ENCODE measurements around the gene MLYCD. TPM values are rescaled to one million over a fixed set of nuclear protein-coding genes. Genes with fewer than 3 reads are reported as not detected.
A peak's percentile ranks its signal among the peaks of the same experiment; 100 is the strongest.

The MLYCD gene
- total and polyA plus RNA-seq, 10 of the 15 experiments (the other 5 are each of a cell fraction or from before 2014, with no cell fraction given), result 0.21 to 3.7 (median 1.7) TPM

DNA sequence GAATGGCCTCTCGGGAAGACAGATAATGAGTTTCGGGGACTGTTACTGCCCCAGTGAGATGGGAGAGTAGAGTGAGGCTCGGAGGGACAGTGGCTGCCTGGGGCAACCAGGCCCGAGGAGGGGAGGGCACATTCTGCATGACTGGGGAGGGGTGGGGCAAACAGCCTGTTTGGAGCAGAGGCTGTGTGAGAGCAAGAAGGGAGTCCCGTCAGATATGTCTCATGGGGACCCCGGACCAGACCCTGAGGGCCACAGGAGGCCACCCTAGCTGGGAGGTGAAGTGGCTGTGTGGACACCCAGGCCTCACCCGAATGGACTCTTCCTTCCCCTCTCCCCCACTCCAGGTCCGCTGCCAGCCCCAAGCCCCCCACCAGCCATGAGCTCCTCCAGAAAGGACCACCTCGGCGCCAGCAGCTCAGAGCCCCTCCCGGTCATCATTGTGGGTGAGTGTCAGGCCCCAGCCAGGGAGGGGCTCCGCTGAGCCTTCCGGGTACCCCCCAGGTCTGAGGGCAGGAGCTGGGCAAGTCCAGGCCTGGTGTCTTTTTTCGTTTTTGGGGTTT, 58.5 kb downstream of the MLYCD start (continued):
- TF ChIP-seq, protein P1, sequence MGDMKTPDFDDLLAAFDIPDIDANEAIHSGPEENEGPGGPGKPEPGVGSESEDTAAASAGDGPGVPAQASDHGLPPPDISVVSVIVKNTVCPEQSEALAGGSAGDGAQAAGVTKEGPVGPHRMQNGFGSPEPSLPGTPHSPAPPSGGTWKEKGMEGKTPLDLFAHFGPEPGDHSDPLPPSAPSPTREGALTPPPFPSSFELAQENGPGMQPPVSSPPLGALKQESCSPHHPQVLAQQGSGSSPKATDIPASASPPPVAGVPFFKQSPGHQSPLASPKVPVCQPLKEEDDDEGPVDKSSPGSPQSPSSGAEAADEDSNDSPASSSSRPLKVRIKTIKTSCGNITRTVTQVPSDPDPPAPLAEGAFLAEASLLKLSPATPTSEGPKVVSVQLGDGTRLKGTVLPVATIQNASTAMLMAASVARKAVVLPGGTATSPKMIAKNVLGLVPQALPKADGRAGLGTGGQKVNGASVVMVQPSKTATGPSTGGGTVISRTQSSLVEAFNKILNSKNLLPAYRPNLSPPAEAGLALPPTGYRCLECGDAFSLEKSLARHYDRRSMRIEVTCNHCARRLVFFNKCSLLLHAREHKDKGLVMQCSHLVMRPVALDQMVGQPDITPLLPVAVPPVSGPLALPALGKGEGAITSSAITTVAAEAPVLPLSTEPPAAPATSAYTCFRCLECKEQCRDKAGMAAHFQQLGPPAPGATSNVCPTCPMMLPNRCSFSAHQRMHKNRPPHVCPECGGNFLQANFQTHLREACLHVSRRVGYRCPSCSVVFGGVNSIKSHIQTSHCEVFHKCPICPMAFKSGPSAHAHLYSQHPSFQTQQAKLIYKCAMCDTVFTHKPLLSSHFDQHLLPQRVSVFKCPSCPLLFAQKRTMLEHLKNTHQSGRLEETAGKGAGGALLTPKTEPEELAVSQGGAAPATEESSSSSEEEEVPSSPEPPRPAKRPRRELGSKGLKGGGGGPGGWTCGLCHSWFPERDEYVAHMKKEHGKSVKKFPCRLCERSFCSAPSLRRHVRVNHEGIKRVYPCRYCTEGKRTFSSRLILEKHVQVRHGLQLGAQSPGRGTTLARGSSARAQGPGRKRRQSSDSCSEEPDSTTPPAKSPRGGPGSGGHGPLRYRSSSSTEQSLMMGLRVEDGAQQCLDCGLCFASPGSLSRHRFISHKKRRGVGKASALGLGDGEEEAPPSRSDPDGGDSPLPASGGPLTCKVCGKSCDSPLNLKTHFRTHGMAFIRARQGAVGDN (IDR thresholded peaks at IDR 0.05), result no peak

DNA sequence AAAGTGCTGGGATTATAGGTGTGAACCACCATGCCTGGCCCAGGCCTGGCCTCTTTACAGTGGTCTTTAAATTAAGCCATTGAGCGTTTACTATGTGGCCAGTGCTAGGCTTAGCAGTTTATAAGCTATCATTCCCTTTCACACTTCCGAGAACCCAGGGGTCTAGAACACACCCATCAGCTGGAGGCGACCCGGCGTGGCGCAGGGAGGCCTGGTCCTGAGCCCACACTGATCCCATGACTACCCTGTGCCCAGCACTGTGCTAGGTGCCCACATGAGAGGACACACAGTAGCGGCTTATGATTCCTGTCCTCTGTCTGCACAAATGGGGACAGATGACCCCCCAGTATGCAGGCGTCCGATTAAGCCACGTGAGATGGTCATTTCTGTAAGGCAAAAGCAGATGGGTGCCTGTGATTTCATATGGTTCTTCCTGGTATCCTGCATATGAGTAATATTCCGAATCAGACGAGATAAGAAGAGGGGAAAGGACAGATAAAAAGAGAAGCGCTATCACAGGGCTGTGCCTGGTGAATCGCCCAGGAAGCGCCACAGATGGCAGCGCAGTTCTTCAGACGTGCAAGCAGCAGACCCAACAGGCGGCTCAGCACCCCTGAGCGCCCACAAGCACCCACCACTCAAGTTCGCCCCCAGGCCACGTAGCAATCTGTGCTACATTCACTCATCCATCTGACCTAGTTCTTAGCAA, 59.4 kb downstream of the MLYCD start:
- Histone ChIP-seq H3K27me3 (replicated peaks in 1 of 2; ENCODE audit: control insufficient read depth in 2 of 2, insufficient read depth in 2 of 2, low read length in 1 of 2) (no peaks in the 10 kb centered on the region), H3K27ac (ENCODE audit: control insufficient read depth, insufficient read depth) (no peak overlapping the region), H4K20me1 (ENCODE audit: control insufficient read depth, insufficient read depth) (no peaks in the 10 kb centered on the region), H3K9me3 (replicated peaks; ENCODE audit: control insufficient read depth, insufficient read depth, low read length) (no peaks in the 10 kb centered on the region), H3K79me2 (ENCODE audit: control insufficient read depth, insufficient read depth, low read length) (no peaks in the 10 kb centered on the region), H2AFZ (ENCODE audit: control insufficient read depth, low read depth, low read length) (no peak overlapping the region), H3K4me1 (ENCODE audit: control insufficient read depth, insufficient read depth, low read length) (peaks cover 3% of the 10 kb centered on the region; the same call in 1 of the 2 replicates), H3K36me3 (ENCODE audit: control insufficient read depth in 2 of 2, insufficient read depth in 2 of 2, low read length in 1 of 2) (no peaks in the 10 kb centered on the region), H3K9ac (ENCODE audit: control insufficient read depth, insufficient read depth, low read length) (no peak overlapping the region), H3K4me3 (no peak overlapping the region), H3K4me2 (ENCODE audit: control insufficient read depth, insufficient read depth) (no peak overlapping the region)
- DNase-seq (ENCODE audit: low read depth, low spot score), result no peak
- ChIA-PET POLR2A (interaction anchor here (0.6 kb wide), 1 partner anchor 548 kb away, joined by 3 read pairs; no protein-coding TSS in a partner anchor), RAD21 (ENCODE audit: unreplicated experiment) (interaction anchor here (0.6 to 2.0 kb wide), 3 partner anchors 108 to 952 kb away, joined by 3 to 4 read pairs (median 3); no protein-coding TSS in a partner anchor), CTCF (interaction anchor here (0.7 to 1.7 kb wide), 4 partner anchors 96 to 229 kb away, joined by 4 to 13 read pairs (median 4); partner anchors contain the start of gene TAF1C), SMC1A (ENCODE audit: uncharacterized antibody, unreplicated experiment) (no interaction called here)
- no peak for ATAC-seq
- no peak for TF ChIP-seq MEF2A (IDR thresholded peaks at IDR 0.05; ENCODE audit: insufficient read depth, low read depth, low read length)
- TF ChIP-seq, protein P2, sequence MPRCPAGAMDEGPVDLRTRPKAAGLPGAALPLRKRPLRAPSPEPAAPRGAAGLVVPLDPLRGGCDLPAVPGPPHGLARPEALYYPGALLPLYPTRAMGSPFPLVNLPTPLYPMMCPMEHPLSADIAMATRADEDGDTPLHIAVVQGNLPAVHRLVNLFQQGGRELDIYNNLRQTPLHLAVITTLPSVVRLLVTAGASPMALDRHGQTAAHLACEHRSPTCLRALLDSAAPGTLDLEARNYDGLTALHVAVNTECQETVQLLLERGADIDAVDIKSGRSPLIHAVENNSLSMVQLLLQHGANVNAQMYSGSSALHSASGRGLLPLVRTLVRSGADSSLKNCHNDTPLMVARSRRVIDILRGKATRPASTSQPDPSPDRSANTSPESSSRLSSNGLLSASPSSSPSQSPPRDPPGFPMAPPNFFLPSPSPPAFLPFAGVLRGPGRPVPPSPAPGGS (IDR thresholded peaks at IDR 0.05; ENCODE audit: borderline replicate concordance, insufficient read depth, low read depth, low read length, poor library complexity, severe bottlenecking), result peak; percentile 23
- TF ChIP-seq, protein P3, sequence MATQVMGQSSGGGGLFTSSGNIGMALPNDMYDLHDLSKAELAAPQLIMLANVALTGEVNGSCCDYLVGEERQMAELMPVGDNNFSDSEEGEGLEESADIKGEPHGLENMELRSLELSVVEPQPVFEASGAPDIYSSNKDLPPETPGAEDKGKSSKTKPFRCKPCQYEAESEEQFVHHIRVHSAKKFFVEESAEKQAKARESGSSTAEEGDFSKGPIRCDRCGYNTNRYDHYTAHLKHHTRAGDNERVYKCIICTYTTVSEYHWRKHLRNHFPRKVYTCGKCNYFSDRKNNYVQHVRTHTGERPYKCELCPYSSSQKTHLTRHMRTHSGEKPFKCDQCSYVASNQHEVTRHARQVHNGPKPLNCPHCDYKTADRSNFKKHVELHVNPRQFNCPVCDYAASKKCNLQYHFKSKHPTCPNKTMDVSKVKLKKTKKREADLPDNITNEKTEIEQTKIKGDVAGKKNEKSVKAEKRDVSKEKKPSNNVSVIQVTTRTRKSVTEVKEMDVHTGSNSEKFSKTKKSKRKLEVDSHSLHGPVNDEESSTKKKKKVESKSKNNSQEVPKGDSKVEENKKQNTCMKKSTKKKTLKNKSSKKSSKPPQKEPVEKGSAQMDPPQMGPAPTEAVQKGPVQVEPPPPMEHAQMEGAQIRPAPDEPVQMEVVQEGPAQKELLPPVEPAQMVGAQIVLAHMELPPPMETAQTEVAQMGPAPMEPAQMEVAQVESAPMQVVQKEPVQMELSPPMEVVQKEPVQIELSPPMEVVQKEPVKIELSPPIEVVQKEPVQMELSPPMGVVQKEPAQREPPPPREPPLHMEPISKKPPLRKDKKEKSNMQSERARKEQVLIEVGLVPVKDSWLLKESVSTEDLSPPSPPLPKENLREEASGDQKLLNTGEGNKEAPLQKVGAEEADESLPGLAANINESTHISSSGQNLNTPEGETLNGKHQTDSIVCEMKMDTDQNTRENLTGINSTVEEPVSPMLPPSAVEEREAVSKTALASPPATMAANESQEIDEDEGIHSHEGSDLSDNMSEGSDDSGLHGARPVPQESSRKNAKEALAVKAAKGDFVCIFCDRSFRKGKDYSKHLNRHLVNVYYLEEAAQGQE (IDR thresholded peaks at IDR 0.05; ENCODE audit: low read depth, low read length), result no peak
- WGBS (ENCODE audit: insufficient coverage, insufficient replicate concordance, low lambda C conversion rate, missing lambda C conversion rate), result 50% methylated on average over 21 of the region's 21 CpGs
- no peak for FAIRE-seq
- no TSS peak for BruUV-seq (replicated peaks)
- in situ Hi-C loops (cut with MboI) (loop anchor here (5.0 to 10.0 kb wide), 3 partner anchors 104 to 647 kb away; no protein-coding TSS in a partner anchor), intact Hi-C loops (cut with micrococcal nuclease; ENCODE audit: unreplicated experiment) (loop anchor here (5.0 to 10.0 kb wide), 3 partner anchors 229 to 547 kb away; partner anchors contain the start of genes MEAK7 and TAF1C)

Measured in GM12878 (cell line).